NCI-H2107 treated with DMSO at 0.1 percent for 48 hours (cell line): ENCODE data around the gene SERTAD4.

ENCODE experiments used
- DNase-seq: peaks from one replicate; lab custom pipeline; 2025; ENCODE audit not compliant: unreplicated experiment; lab: John Stamatoyannopoulos, UW

SERTAD4 gene

GRCh38 chr1:210231846-210232510 lies 618 bp upstream of the SERTAD4 start:
- peak; percentile 35 for DNase-seq

- DNase-seq = peak; percentile 21
Observed at GRCh38 chr1:210233216-210233494, 559 bp downstream of the SERTAD4 start.

GRCh38 chr1:210233495-210234328 lies 1.1 kb downstream of the SERTAD4 start:
- peak; percentile 40 for DNase-seq

GRCh38 chr1:210234329-210234757 lies 1.7 kb downstream of the SERTAD4 start:
- DNase-seq = peak; percentile 48

- no peak for DNase-seq
Observed at GRCh38 chr1:210235363-210236053, 2.9 kb downstream of the SERTAD4 start.

GRCh38 chr1:210236386-210236839 lies 3.8 kb downstream of the SERTAD4 start:
- DNase-seq = no peak

- peak; percentile 35 for DNase-seq
Observed at GRCh38 chr1:210236840-210237409, 4.3 kb downstream of the SERTAD4 start.

GRCh38 chr1:210237479-210237878 lies 4.9 kb downstream of the SERTAD4 start:
- DNase-seq = no peak

- no peak for DNase-seq
Observed at GRCh38 chr1:210237981-210238380, 5.4 kb downstream of the SERTAD4 start.

GRCh38 chr1:210239349-210240111 lies 6.9 kb downstream of the SERTAD4 start:
- DNase-seq = peak; percentile 5

- DNase-seq = no peak
Observed at GRCh38 chr1:210241121-210241520, 8.5 kb downstream of the SERTAD4 start.

GRCh38 chr1:210244746-210245367 lies 12.3 kb downstream of the SERTAD4 start:
- DNase-seq = no peak

- peak; percentile 21 for DNase-seq
Observed at GRCh38 chr1:210246447-210246846, 13.9 kb downstream of the SERTAD4 start.

- no peak for DNase-seq
Observed at GRCh38 chr1:210248341-210248740, 15.7 kb downstream of the SERTAD4 start.

GRCh38 chr1:210250665-210250997 lies 18.0 kb downstream of the SERTAD4 start:
- peak; percentile 40 for DNase-seq

- DNase-seq = peak; percentile 96
Observed at GRCh38 chr1:210250998-210251679, 18.5 kb downstream of the SERTAD4 start.

- DNase-seq = no peak
Observed at GRCh38 chr1:210251680-210252490, 19.3 kb downstream of the SERTAD4 start.

- no peak for DNase-seq
Observed at GRCh38 chr1:210252621-210253051, 20.0 kb downstream of the SERTAD4 start.

- DNase-seq = no peak
Observed at GRCh38 chr1:210254298-210254697, 21.7 kb downstream of the SERTAD4 start.
